GM18867 (cell line): ENCODE data around the gene MTF2.
"Not testable (repeated sequence)": the region's sequence is repeated elsewhere in the genome, so short reads cannot be mapped to it uniquely, and the experiment has no call there.

Source experiments
- ATAC-seq: cut with Tn5 transposase; IDR thresholded peaks from one replicate; pipeline ENCODE4 v1.9.1; 2021; ENCODE audit warnings: mild to moderate bottlenecking, moderate library complexity; ENCODE audit not compliant: unreplicated experiment

MTF2 gene

DNA sequence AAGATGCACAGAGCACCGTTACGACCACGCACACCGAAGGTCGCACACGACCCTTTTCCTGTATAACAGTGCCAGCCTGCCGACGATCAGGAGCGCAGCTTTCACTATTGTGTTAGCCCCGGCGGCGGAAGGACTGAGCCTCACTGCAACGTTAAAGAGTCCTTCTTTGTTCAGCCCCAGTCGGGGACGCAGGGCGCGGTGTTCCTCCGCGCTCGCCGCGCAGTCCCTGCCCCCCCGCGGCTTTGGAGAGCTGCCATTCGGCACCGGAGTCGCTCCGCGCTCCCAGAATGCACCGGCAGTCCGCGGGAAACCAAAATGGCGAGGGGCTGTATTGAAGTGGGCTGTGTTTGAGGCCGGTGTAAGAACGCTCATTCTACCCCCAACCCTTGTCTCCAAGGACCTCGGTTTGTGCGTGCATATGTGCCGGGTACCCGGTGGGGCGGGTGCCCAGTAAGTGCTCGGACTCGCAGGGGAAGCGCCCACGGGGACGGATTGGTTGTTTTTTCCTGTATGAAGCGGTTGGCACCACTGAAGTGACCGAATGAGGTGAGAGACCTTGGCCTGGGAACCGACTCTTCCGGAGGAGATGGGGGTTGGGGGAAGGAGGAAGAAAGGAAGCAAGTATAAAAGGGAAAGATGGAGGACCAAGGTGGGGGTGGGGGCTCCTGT is at the start of gene MTF2:
Gene MTF2 (plus strand): TSS at position 298 of the 669 bp plus-strand sequence. CDS start 244 bp downstream, at position 542.
- peak; percentile 77 for ATAC-seq

DNA sequence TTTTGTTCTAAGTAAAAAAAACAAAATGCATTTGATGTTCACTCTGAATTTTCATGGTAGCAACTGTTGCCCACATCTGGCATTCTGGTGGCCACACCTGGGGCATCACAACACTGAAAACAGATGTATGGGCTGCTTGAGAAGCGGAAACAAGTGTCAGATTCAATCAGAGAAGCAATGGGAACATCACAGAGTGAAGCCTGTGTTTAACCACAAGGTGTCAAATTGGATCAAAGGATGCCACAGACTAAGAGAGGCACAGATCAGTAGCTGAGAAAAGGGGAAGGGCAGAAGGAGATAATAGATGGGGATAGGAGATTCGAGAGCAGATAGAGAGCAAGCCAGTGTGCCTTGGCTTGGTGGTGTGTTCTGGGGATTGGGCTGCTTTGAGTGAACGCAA is 49.8 kb upstream of the MTF2 start:
- ATAC-seq = no peak

DNA sequence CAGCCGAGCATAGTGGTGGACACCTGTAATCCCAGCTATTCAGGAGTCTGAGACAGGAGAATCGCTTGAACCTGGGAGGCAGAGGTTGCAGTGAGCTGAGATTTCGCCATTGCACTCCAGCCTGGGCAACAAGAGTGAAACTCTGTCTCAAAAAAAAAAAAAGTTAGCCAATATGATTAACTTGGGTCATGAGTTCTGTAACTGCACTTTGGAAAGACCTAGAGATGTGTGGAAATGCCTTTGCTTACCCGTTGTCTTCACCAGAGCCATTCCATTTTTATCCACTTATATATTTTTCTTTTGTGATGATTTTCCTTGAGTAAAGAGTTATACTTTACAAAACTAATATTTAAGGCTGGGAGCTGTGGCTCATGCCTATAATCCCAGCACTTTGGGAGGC is 48.9 kb upstream of the MTF2 start:
- ATAC-seq = not testable (repeated sequence)

DNA sequence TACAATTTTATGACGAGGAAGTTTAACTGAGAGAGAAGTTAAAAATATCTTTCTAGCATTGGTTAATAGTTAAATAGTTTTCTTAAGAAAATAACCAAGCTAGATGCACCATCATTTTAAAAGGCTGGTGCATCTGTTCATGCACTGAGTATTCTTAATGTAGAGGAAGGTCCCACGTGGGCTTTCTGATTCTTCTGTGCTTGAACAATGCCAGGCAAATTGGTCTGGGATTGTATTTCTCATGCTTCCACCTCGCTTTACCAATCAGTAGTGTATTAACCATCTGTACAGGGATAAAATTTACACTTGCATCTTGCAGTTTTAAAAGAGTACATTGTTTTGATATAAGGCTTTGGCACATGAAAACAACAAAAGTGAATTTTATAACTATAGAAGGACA is 47.4 kb upstream of the MTF2 start:
- no peak for ATAC-seq

DNA sequence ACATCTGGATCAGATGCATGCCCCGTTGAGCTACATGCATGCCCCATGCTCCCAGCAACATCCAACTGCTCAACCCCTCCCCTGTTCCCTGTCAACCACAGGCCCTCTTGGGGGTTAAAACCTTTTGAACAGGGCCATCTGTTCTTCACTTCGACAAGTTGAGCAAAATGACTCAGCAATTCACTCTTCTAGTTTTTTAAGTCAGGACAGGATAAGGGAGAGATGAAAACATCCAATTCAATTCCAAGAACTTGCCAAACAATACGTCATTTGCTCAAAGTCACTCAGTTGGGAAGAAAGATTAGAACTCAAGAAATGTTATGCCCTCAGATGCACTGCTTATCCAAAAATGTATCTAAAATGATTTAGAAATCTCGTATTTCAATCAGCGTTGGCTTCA is 46.1 kb upstream of the MTF2 start:
- no peak for ATAC-seq

DNA sequence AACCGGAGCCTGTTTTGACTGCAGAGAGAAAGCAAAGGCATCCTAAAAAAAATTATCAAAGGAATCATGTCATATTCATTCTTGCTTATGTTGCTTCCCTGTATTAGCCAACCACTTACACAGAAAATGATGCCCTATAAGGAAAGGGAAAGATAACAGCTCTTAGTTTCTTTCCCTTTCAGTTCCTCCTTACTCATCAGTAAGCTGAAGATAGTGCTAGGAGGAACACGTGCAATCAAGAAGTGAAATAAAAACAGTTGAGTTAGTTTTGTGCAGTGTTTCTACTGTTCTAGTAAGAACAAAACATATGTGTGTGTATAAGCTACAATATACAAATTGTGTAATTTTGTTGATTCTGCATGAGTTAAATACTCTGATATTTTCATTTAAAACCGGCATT is 45.3 kb upstream of the MTF2 start:
- peak; percentile 94 for ATAC-seq

DNA sequence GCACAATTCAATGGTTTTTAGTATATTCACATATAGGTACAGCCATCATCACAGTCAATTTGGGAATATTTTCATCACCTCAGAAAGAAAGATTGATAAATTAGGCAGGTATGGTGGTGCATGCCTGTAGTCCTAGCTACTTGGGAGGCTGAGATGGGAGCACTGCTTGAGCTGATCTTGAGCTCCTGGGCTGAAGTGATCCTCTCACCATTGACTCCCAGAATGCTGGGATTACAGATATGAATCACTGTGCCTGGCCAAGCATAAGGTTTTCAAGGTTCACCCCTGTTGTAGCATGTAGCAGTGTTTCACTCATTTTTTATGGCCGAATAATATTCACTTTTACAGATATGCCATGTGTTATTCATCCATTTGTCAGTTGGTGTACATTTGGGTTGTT is 44.7 kb upstream of the MTF2 start:
- ATAC-seq = no peak

DNA sequence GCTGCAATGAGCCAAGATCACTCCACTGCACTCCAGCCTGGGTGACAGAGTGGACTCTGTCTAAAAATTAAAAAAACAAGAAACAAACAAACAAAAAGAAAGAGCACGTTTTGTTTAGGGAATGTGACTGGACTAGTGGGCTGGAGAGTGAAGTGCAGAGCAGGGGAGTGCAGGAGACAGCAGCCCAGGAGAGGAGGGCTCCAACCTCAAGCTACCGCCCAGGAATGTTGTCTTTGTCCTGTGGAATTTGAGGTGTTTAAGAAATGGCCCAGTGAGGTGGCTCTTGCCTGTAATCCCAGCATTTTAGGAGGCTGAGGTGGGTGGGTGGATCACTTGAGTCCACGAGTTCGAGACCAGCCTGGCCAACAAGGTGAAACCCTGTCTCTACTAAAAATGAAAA is 42.4 kb upstream of the MTF2 start:
- no peak for ATAC-seq

DNA sequence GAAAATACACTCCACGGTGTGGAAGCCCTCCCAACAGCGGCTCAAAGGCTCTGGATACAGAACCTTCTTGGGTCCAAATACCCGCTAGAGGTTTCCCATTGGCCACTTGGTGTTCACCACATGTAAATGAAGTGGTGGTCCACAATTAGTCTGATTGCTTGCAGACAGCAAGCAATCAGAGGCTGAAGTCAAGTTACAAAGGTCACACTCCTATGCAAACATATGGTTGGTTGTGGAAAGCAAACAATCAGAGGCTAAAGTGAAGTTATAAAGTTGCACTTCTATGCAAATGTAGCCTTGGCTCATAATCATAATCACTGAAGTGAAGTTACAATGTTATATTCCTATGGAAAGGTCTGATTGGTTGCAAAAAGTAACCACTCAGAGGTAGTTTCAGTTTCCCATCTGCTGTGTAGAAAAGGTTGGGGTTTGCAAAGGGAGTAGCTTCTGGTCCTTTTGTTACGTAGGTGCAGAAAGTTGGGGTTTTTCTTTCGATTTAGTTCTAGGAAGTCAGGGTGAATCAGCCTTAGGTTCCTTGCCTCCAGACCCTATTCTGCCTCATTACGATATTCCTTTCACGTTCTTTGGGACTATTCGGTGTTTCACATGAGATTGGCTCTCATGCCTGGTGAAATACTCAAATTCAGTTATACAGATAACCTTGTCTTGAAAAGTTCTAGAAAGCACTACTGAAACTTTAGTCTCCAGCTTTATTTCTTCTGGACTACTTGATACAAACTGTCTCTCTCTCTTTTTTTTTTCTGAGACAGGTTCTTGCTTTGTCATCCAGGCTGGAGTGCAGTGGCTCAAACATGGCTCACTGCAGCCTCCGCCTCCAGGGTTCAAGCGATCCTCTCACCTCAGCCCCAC is 36.7 kb upstream of the MTF2 start:
- peak; percentile 95 for ATAC-seq

DNA sequence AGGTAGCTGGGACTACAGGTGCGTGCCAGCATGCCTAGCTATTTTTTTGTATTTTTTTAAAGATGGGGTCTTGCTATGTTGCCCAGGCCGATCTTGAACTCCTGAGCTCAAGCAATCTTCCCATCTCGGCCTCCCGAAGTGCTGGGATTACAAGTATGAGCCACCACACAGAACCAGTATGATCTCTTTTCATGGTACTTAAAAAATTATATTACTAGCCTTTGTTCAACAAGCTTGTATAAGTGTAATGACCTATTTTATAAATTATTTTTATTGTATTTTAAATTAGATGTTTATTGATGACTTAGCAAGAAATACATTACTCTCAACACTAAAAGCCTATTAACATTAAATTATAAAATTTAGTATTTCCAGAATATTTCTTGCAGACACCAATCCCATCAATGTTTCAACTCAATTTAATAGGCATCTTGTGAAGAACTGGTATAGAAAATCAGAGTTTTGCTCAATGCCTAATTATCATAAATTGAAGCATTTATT is 36.0 kb upstream of the MTF2 start:
- ATAC-seq = no peak

DNA sequence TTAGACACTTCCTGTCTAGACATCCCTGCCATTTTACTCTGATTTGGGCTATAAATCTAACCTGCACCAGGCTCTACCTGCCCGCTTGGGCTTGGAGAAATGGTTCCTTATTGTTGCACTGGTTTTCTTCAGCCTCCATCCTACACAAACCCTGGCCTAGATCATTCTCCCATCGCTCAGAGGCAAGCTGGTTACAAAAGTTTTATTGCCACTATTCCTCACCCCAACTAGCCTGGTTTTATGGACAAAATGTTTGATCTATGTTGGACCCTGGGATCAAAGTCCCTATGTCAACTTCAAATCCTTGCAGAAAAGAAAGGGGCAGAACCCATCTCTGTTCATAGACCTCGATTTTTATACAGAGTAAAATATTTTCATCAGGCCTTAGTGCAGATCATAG is 31.5 kb upstream of the MTF2 start:
- ATAC-seq = no peak

DNA sequence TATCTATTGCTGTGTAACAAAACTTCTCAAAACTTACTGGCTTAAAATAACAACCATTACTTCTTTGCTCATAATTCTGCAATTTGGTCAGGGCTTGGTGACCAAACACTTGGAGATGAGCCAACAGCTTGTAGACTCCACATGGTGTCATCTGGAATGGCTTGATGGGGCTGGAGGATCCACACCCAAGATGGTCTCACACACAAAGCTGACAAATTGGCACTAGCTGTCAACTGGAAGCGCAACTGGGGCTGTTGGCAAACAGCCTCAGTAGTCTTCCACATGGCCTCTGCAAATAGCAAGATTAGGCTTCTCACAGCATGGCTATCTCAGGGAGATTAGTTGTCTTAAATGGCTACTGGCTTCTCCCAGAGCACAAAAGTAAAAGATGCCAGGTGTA is 27.1 kb upstream of the MTF2 start:
- ATAC-seq = no peak

DNA sequence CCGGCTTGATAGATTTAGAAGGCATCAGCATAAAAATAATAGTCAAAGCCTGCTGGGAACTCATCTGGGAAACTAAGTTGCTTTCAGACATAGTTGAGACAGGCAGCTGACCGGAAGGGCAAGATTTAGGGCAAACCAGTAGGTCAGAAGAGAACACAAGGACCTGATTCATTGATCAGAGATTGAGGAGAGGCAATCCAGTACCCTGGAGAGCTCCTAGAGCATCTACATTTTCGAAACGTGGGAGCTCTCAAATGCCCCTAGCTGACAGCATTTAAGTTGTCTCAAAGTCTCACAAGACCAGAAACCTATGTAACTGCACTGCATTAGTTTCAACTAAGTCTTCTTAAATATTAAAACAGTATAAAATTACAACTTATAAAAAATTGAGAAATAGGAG is 22.9 kb upstream of the MTF2 start:
- ATAC-seq = no peak

DNA sequence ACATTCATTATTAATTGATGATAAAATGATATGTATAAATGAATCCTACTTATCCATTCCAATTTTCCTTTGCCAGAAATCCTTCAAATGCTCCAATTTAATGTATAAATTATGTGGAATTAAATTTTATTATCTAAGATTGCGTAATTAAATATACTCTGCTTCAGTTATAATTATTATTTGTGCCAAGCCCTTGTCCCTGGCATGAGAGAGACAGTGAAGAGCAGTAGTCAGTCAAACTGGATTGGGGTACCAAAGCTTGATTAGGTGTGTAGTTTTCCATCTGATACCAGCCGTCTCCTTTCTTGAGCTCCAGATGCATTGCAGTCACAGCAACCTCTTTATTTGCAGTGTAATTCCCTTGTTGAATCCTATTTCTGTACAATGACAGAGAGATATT is 22.4 kb upstream of the MTF2 start:
- no peak for ATAC-seq

DNA sequence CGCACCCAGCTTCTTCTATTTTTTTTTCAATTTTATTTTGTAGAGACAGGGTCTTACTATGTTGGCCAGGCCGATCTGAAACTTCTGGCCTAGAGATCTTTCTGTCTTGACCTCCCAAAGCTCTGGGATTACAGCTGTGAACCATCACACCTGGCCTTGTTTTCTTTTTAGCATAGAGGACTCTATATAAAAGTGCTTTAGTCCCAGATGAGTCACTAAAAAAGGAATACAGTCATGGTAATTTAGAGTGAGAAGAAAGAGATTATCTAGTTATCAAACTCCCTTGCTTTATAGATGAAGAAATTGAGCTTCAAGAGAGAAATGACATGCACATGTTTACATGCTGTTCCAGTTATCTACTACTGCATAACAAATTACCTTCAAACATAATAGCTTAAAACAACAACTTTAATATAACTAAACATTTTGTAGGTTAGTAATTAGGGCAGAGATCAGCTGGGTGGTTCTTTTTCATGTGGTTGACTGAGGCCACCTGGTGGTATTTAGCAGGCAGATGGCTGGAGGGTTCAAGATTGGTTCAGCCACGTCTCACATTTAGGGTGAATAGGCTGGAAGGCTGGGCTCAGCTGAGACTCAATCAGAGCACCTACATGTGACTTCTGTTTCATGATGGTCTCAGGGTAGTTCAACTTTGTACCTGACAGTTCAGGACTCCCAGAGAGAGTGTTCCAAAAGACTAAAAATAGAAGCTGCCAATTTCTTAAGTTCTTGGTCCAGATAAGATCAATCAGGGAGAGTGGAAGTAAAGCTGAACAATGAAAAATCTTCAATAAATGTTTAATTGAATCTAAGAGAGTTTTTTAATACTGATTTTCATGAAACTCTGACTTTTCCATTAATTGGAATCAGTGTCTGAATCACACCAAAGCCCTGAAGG is 16.9 kb upstream of the MTF2 start:
- ATAC-seq = peak; percentile 77

DNA sequence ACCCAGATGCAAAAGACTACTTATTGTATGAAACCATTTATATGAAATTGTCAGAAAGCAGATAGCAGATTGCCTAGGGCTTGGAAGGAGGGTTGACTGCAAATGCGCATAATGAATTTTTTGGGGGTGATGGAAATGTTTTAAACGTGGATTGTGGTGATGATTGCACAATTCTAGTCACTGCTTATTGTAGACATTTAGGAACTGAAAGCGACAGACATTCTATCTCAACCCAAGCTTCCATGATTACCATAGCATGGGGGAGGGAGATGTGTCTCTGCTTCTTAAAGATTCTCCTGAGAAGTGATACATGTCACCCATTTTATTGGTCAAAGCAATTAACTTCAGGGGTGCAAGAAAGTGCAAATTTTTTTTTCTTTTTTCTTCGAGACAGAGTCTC is 2.8 kb upstream of the MTF2 start:
- no peak for ATAC-seq

DNA sequence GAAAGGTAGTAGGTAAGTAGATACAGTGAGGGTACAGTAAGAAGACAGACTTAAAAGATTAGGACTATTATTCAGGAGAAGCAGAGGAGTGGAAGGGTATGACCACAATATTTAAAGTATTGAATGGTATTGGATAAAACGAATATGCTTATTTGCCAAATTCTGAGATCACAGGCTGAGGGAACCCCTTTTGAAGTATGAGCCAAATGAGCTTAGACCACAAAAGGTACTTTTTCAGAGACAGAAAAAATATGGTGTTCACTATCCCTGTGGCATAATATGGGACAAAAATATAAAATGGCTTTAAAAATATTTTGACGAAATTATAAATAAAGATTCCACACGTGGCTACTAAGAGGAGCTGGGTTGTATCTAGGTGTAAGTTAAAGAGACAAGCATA is 880 bp upstream of the MTF2 start:
- no peak for ATAC-seq

DNA sequence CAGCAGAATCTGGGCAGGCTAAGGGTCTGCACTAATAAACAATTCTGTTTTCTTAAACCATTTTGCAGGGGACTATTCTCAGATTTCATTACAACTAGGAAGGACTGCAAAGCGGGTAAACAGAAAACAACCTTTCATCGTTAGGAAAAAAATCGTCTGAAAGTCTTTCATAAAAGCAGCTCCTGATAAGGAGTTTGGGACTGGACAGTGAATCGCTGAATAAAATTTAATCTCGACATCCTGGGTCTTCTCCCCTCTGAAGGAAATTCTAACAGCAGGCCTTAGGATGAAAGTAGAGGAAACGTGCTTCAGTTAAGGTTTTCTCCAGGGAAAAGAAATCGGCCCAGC is 471 bp upstream of the MTF2 start:
- no peak for ATAC-seq

DNA sequence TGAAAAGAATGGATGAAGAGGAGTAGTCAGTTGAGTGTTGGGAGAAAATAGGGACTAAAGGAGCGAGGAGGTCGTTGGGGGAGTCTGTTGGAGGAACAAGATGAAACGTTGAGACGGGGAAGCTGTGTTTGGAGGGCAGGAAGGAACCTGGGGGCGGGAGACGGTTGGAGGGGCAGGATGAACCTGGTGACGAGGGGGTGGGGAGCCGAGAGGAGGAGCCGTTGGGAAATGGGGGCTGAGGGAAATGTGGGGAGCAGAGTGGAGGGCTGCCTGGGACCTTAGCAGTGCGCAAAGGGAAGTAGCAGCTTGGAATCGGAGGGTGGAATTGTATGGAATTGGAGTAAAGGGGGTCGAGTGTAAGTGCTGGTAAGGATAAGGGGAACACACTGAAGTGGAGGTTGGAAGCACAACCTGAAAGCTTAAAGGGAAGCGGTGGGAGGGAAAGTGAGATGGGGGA is 630 bp downstream of the MTF2 start:
- ATAC-seq = no peak

DNA sequence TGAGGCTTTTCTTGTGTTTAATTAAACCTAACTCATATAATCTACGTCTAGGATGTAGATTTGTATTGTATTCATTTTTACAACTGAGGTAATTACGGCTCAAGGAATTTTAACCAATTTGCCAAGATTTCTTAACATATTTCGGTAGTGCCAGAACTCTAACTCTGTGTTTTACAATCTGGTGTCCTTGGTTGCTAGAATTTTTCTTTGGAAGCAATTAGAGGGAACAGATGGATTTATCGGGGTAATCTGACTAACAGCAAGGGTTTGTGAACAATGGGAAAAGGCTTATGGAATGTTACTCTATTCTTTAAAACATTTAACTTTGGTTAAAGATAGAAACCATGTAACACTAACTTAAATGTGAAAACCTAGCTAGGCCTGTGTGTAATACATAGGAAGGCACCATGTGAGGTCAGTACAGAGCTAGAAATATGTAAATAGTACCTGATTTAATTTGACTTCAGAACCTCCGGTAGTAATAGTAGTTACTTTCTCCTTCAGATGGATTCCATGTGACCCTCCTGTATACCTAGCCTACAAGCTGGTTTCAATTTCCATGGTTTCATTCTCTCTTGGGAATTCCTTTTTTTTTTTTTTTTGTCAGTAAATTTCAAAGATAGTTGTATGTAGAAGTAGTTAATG is 1.2 kb downstream of the MTF2 start:
- peak; percentile 69 for ATAC-seq

DNA sequence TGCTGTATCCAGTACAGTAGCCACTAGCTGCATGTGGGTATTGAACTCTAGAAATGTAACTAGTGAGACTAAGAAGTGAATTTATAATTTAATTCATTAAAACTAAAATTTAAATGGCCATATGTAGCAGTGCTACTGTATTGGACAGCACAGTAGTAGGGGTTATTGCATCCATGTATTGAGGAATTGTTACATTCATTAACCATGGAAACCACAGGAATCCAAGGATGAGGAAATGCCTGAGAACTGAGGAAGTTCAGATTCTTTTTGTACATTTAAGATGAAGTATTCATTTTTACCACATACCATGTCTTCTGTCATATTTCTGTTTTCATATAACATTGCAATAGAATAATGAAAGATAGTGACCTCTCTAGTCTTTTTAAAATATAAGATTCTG is 2.6 kb downstream of the MTF2 start:
- ATAC-seq = no peak
